Calu3 (cell line): ENCODE results near the gene CLSTN3. TPM values are rescaled to one million over a fixed set of nuclear protein-coding genes. Genes with fewer than 3 reads are reported as not detected.

Experiments used
- BruUV-seq: library from RNA; stranded (reverse); fragments of 400-500 nt; replicated peaks from 2 replicates; lab custom pipeline; 2021; lab: Mats Ljungman, UMichigan
- CTCF ChIA-PET: fragments of 300-600 bp; sonication (Branson Sonifier 250); formaldehyde crosslinking; loops from one replicate; lab custom pipeline; 2022; ENCODE audit warnings: antibody characterized with exemption; lab: Charles Lee
- DNase-seq: peaks from one replicate; pipeline ENCODE4 v3.0.0; 2022
- H3K27ac Mint-ChIP-seq: one replicate; pipeline ENCODE4 v1.8.0; 2022; ENCODE audit warnings: mixed read lengths; ENCODE audit not compliant: unreplicated experiment
- H3K27me3 Mint-ChIP-seq: one replicate; pipeline ENCODE4 v1.8.0; 2022; ENCODE audit warnings: mixed read lengths; ENCODE audit not compliant: unreplicated experiment
- H3K36me3 Mint-ChIP-seq: one replicate; pipeline ENCODE4 v1.8.0; 2022; ENCODE audit warnings: mild to moderate bottlenecking, moderate library complexity, mixed read lengths; ENCODE audit not compliant: insufficient read depth, unreplicated experiment
- H3K4me1 Mint-ChIP-seq: one replicate; pipeline ENCODE4 v1.8.0; 2022; ENCODE audit warnings: mild to moderate bottlenecking, low read depth, mixed read lengths; ENCODE audit not compliant: unreplicated experiment
- H3K4me3 Mint-ChIP-seq: one replicate; pipeline ENCODE4 v1.8.0; 2022; ENCODE audit warnings: mild to moderate bottlenecking, low read depth, moderate library complexity, mixed read lengths; ENCODE audit not compliant: unreplicated experiment
- H3K9me3 Mint-ChIP-seq: one replicate; pipeline ENCODE4 v1.8.0; 2022; ENCODE audit warnings: low read depth, mixed read lengths; ENCODE audit not compliant: unreplicated experiment
- intact Hi-C: fragments of 100-400 bp; cut with micrococcal nuclease; formaldehyde crosslinking; loops from one replicate; pipeline ENCODE4 v1.10.0; 2022; ENCODE audit not compliant: unreplicated experiment
- total RNA-seq: library from RNA; stranded (reverse); gene quantifications from 2 replicates; pipeline ENCODE4 v1.2.3, GENCODE V29; 2022
- TF ChIP-seq, protein P1 (sequence below): fragments of 200-600 bp; IDR thresholded peaks from one replicate; pipeline ENCODE4 v1.8.0; 2022; ENCODE audit warnings: antibody characterized with exemption; ENCODE audit not compliant: unreplicated experiment

Gene CLSTN3
- total RNA-seq, 1 experiment from 2014 or later, result 37.5 TPM

DNA sequence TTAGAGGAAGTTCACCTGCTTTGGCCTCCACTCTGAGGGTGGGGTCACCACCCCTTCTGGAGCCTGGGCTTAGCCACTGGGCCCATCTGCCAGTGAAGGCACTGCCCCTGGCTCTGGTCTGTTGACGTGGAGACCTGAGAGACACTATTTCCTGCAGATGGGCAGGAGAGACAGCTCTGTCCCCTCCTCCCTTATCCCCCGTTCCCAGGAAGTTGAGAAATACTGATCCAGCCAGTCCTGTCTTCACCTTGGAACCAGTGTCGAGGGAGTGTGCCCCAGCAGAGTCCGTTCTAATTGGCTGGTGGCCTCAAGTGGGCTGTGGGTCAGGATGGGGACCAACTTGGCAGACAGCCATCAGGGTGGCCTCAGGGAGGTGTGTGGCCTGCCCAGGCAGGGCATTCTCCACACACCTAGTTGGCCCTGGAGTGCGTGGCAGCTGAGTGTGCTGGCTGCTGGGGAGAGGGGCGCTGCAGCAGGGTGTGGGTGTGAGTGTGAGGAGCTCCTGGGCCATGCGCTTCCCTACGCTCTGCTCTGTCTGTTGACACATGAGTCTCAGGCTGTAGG lies 25.4 kb downstream of the CLSTN3 start:
- Mint-ChIP-seq H3K27ac (no peak overlapping the region), H3K27me3 (peaks cover 3% of the 10 kb centered on the region), H3K9me3 (no peaks in the 10 kb centered on the region), H3K36me3 (peaks cover 7% of the 10 kb centered on the region), H3K4me3 (no peak overlapping the region), H3K4me1 (no peaks in the 10 kb centered on the region)
- intact Hi-C loops, result no loop called here
- no TSS peak for BruUV-seq
- CTCF ChIA-PET, result no interaction called here
- TF ChIP-seq, protein P1, sequence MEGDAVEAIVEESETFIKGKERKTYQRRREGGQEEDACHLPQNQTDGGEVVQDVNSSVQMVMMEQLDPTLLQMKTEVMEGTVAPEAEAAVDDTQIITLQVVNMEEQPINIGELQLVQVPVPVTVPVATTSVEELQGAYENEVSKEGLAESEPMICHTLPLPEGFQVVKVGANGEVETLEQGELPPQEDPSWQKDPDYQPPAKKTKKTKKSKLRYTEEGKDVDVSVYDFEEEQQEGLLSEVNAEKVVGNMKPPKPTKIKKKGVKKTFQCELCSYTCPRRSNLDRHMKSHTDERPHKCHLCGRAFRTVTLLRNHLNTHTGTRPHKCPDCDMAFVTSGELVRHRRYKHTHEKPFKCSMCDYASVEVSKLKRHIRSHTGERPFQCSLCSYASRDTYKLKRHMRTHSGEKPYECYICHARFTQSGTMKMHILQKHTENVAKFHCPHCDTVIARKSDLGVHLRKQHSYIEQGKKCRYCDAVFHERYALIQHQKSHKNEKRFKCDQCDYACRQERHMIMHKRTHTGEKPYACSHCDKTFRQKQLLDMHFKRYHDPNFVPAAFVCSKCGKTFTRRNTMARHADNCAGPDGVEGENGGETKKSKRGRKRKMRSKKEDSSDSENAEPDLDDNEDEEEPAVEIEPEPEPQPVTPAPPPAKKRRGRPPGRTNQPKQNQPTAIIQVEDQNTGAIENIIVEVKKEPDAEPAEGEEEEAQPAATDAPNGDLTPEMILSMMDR, result no peak
- no peak for DNase-seq

DNA sequence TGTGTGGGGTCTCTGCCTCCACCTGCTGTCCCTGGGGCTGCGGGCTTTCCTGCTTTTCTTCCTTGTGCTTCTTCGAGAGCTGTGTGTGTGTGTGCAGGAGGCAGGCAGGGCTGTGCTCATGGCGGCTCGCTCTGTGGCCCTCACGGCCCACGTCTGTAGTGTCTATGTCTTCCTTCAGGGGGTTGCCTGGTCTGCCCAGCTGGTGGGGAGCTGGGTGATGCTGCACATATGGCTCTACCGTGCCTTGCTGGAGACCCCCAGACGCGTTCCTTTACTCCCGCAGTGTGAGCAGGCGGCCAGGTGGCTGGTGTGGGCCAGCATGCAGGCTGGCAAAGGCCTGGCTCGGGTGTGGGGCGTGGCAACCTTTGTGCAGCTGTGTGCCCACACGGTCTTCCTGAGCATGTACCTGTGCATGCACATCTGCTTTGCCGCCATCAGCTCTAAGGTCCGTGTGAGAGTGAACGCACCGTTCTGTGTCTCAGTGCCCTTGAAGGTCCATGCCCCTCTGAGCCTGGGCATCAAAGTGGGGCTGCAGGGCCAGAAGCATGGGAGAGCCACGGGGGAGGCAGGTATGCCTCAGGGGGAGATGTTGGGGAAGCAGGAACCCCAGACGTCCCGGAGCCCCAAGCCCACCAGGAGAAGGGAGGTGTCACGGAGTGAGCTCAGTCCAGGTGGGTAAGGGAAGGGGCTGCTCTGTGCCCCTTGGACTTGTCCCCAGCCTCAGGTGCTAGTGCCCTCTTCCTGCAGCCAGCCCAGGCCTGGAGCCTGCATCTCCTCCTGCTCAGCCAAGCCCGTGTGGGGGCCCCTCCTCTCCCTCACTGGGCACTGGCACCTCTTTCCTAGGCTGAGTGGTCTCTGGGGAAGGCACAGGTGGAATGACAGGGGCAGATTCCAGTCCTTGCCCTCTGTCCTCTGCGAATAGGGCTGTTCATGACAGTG lies 26.4 kb downstream of the CLSTN3 start:
- DNase-seq, result no peak
- Mint-ChIP-seq H3K4me3 (no peak overlapping the region), H3K27me3 (peaks cover 13% of the 10 kb centered on the region), H3K4me1 (no peaks in the 10 kb centered on the region), H3K9me3 (no peaks in the 10 kb centered on the region), H3K36me3 (peaks cover 7% of the 10 kb centered on the region), H3K27ac (no peak overlapping the region)
- CTCF ChIA-PET, result no interaction called here
- intact Hi-C loops, result no loop called here
- TF ChIP-seq, protein P1, result no peak
- BruUV-seq, result no TSS peak

- H3K36me3 Mint-ChIP-seq, result peaks cover 7% of the 10 kb centered on the region
- BruUV-seq, result no TSS peak
- H3K4me3 Mint-ChIP-seq, result no peak overlapping the region
- CTCF ChIA-PET, result no interaction called here
- no peak overlapping the region for H3K27ac Mint-ChIP-seq
- no peaks in the 10 kb centered on the region for H3K9me3 Mint-ChIP-seq
- H3K4me1 Mint-ChIP-seq, result peaks cover 2% of the 10 kb centered on the region
- TF ChIP-seq, protein P1, result no peak
- no peak for DNase-seq
- intact Hi-C loops, result no loop called here
- H3K27me3 Mint-ChIP-seq, result peaks cover 22% of the 10 kb centered on the region
Measured at GRCh38 chr12:7157391-7157790, 27.2 kb downstream of the CLSTN3 start.

- Mint-ChIP-seq H3K27ac (no peak overlapping the region), H3K4me3 (no peak overlapping the region), H3K9me3 (no peaks in the 10 kb centered on the region), H3K27me3 (peaks cover 31% of the 10 kb centered on the region), H3K4me1 (peaks cover 9% of the 10 kb centered on the region), H3K36me3 (peaks cover 11% of the 10 kb centered on the region)
- intact Hi-C loops, result no loop called here
- DNase-seq, result no peak
- TF ChIP-seq, protein P1, result no peak
- no TSS peak for BruUV-seq
- CTCF ChIA-PET, result interaction anchor here (0.7 kb wide), 1 partner anchor 82 kb away, joined by 4 read pairs; no protein-coding TSS in a partner anchor
Measured at GRCh38 chr12:7158781-7159609, 28.8 kb downstream of the CLSTN3 start.
